ENCODE results near the gene SMYD3.

DNA sequence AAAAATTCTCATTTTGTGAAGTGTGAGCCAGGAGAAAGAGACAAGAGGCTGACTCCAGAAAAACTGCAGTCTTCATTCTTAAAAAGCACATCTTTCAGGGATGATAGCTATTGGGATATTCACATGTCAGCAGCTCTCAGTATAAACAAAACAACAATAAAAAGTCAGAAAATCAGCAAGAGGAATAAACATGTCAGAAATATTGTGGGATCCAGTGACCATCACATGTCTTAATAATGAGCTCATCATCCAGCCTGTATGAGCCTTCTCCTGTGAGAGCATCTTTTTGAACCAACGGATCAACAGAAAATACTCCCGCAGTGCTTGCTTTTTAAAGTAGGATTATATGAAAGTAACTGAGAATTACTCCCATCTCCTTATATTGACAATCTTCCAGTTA is 241.6 kb downstream of the SMYD3 start:
- TF ChIP-seq, protein P1, sequence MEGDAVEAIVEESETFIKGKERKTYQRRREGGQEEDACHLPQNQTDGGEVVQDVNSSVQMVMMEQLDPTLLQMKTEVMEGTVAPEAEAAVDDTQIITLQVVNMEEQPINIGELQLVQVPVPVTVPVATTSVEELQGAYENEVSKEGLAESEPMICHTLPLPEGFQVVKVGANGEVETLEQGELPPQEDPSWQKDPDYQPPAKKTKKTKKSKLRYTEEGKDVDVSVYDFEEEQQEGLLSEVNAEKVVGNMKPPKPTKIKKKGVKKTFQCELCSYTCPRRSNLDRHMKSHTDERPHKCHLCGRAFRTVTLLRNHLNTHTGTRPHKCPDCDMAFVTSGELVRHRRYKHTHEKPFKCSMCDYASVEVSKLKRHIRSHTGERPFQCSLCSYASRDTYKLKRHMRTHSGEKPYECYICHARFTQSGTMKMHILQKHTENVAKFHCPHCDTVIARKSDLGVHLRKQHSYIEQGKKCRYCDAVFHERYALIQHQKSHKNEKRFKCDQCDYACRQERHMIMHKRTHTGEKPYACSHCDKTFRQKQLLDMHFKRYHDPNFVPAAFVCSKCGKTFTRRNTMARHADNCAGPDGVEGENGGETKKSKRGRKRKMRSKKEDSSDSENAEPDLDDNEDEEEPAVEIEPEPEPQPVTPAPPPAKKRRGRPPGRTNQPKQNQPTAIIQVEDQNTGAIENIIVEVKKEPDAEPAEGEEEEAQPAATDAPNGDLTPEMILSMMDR (IDR thresholded peaks at IDR 0.05) = no peak
- no peak for TF ChIP-seq POLR2A (IDR thresholded peaks at IDR 0.05)
- no peak for TF ChIP-seq POLR2AphosphoS5 (IDR thresholded peaks at IDR 0.05)

Measured in gastroesophageal sphincter (tissue), 3 donors.